ENCODE data around the gene PRXL2A.
"Not testable (repeated sequence)": the region's sequence is repeated elsewhere in the genome, so short reads cannot be mapped to it uniquely, and the experiment has no call there.

Gene PRXL2A, protein sequence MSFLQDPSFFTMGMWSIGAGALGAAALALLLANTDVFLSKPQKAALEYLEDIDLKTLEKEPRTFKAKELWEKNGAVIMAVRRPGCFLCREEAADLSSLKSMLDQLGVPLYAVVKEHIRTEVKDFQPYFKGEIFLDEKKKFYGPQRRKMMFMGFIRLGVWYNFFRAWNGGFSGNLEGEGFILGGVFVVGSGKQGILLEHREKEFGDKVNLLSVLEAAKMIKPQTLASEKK

DNA sequence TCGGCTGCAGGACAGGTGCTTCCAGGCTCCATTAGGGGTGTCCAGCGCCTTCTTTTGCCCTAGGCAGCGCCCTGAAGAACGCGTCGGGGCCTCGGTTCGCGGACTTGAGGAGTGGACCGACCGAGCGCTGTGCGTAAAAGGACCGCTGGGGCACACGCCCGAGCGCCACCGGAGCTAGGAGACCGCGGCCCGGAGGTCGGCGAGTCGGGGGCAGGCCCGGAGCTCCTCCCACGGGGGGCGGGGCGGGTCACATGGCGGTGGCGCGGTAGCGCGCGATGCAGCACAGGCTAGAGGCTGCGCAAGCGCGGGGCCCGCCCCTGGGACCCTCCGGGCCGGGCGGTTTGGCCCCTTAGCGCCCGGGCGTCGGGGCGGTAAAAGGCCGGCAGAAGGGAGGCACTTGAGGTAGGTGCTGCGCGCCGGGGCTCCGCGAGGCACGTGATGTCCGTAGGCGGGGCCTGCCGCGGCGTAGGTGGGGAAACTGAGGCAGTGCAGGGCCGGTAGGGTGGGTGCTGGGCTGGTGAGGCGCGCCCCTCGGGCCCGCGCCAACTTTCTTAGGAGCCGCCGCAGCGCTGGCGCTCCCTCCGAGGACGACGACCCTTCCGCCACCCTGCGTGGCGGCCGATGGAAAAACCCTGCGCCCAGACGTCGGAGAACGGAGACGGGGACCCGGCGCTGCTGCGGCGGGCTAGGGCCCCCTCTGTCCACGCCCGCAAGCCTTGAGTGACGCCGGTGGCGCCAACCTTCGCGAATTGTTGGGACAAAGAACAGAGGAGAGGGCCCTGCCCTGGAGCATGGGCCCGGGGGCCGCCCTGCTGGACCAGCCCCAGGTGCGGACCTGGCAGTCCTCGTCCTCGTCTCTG, at the start of gene PRXL2A:
PRXL2A (plus strand) TSS at position 310 of the 860 bp plus-strand sequence. CDS start 11,917 bp downstream, outside the sequence.
- peak; percentile 86 for DNase-seq (ENCODE audit: low spot score)

DNA sequence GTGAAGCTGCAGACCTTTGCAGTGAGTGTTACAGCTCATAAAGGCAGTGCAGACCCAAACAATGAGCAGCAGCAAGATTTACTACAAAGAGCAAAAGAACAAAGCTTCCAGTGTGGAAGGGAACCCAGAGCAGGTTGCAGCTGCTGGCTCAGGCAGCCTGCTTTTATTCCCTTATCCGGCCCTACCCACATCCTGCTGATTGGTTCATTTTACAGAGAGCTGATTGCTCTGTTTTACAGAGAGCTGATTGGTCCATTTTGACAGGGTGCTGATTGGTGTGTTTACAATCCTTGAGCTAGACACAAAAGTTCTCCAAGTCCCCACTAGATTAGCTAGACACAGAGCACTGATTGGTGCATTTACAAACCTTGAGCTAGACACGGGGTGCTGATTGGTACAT, 49.4 kb upstream of the PRXL2A start:
- not testable (repeated sequence) for DNase-seq (ENCODE audit: low spot score)

DNA sequence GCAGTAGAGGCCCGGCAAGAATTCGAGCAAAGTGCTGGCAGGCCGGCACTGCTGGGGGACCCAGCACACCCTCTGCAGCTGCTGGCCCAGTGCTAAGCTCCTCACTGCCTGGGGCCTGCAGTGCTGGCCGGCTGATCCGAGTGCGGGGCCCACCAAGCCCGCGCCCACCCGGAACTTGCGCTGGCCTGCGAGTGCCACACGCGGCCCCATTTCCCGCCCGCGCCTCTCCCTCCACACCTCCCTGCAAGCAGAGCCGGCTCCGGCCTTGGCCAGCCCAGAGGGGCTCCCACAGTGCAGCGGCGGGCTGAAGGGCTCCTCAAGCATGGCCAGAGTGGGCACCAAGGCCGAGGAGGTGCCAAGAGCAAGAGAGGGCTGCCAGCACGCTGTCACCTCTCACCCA, 48.7 kb upstream of the PRXL2A start:
- no peak for DNase-seq (ENCODE audit: low spot score)

DNA sequence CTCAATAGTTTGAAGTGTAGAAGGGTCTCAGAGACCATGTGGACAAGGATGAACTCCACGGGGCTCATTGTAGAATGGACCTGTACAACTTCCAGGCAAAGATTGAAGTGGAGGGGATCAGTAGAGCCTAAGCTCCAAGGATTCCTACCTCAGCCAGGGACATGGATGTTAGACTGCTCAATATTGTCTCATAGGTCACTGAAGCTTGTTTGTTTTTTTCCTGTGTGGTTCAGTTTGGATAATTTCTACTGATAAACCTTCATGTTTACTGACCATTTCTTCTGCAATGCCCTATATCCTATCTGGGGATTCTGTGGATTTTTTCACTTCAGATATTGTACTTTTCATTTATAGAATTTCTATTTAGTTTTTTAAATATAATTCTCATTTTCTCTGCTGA, 42.8 kb upstream of the PRXL2A start:
- DNase-seq (ENCODE audit: low spot score), result no peak

GRCh38 chr10:80371467-80371866, 36.9 kb upstream of the PRXL2A start:
- no peak for DNase-seq (ENCODE audit: low spot score)

- no peak for DNase-seq (ENCODE audit: low spot score)
Observed at GRCh38 chr10:80372675-80373074, 35.7 kb upstream of the PRXL2A start.

- no peak for DNase-seq (ENCODE audit: low spot score)
Observed at GRCh38 chr10:80373502-80373901, 34.8 kb upstream of the PRXL2A start.

GRCh38 chr10:80379701-80380100, 28.6 kb upstream of the PRXL2A start:
- DNase-seq (ENCODE audit: low spot score), result no peak

DNA sequence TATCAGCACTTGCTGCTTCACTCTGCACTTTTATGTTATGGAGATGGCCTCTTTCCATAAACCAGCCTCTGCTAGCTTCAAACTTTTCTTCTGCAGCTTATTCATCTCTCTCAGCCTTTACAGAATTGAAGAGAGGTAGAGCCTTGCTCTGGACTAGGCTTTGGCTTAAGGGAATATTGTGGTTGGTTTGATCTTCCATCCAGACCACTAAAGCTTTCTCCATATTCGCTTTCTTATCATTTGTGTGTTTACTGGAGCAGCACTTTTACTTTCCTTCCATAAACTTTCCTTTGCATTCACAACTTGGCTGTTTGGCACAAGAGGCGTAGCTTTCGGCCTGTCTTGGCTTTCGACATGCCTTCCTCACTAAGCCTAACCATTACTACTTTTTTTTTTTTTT, 28.2 kb upstream of the PRXL2A start:
- DNase-seq (ENCODE audit: low spot score), result no peak

DNA sequence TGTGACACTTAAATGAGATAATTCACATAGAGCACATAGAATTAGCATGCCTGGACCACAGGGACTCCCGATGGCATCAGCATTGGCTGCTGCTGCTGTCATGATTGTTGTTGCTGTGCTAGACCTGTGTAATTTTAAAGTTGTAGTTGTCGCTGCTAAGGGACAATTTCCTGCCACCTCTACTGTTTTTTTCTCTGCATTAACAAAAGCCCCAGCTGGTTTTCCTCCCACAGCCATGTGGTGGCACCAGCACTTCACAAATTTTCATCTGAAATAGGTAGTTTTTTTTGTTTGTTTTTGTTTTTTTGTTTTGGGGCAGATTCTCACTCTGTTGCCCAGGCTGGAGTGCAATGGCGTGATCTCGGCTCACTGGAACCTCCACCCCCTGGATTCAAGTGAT, 25.4 kb upstream of the PRXL2A start:
- DNase-seq (ENCODE audit: low spot score), result no peak

DNA sequence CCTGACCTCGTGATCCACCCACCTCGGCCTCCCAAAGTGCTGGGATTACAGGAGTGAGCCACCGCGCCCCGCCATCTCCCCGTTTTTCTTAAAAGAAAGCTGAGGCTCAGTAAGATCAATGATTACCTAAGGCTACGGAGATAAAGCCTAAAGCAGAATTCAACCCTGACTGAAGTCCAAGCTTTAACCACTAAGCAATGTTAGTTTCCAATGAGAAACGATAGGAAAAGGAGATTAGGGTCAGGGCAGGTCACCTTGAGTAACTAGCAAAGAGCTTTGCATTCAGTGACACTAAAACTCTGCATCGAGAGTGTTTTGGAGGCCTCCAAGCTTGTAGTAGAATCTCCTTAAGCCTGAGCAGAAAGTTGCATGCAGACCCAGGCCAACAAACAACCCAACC, 17.6 kb upstream of the PRXL2A start:
- DNase-seq (ENCODE audit: low spot score), result no peak

GRCh38 chr10:80392250-80392649, 16.1 kb upstream of the PRXL2A start:
- no peak for DNase-seq (ENCODE audit: low spot score)

- DNase-seq (ENCODE audit: low spot score), result no peak
Observed at GRCh38 chr10:80394358-80394916, 13.9 kb upstream of the PRXL2A start.

GRCh38 chr10:80397014-80397413, 11.3 kb upstream of the PRXL2A start:
- no peak for DNase-seq (ENCODE audit: low spot score)

GRCh38 chr10:80400136-80400804, 8.1 kb upstream of the PRXL2A start:
- DNase-seq (ENCODE audit: low spot score), result no peak

- no peak for DNase-seq (ENCODE audit: low spot score)
Observed at GRCh38 chr10:80405035-80405434, 3.3 kb upstream of the PRXL2A start.

DNA sequence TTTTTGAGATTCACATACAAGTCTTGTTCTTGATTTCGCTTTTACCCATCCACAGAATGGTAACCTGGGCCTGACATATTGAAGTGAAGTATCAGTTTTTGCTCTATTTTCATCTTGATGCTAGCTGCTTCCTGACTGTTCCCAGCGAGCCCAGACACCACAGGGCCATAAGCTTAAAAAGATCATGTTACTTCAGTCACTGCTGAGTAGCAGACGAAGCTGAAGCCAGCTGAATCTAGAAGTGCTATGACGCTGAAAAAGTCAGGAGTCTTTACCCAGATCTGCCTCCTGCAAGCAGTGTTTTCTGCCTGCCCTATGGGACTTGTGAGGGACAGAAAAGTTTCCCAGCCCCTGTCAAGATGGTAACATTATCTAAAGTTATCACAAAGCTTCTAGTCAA, 2.7 kb upstream of the PRXL2A start:
- no peak for DNase-seq (ENCODE audit: low spot score)

DNA sequence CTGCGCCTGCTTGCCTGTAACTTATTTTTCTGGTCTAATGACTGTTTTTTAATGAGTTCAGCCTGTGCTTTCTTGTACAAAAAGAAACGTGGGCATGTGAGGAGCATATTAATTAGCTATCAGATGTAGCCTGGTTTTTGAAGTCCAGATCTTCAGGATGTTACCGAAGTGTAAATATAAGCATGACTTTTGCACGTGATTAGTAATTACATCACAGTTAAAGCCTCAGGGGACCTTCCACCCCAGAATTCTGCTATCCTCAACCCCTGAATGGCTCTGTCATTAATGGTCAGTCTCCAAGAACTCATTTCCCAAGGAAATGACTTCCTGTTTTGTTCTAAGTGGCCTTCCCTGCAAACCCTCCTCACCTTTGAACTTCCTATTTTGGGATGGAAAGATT, 2.1 kb upstream of the PRXL2A start:
- no peak for DNase-seq (ENCODE audit: low spot score)

GRCh38 chr10:80407812-80408241, 524 bp upstream of the PRXL2A start:
- DNase-seq (ENCODE audit: low spot score), result peak; percentile 56

DNA sequence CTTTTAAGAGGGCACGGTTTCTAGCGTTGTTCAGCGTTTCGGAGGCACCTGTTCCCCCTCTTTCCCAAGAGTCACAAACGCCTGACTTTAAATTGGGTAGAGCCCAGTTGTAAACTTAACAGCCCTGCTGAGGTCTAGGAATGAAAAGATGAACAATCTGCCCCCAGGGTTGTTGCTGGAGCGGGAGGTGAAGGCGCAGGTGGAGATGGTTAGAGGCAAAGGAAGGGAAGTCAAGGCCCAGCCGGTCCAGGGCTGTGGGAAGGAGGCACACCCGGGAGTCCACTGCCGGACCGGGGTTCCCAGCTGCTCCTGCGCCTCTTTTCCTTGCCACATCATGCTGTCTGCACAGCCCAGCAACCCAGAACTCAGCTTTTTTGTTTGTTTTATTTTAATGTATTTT, 770 bp downstream of the PRXL2A start:
- no peak for DNase-seq (ENCODE audit: low spot score)

- no peak for DNase-seq (ENCODE audit: low spot score)
Observed at GRCh38 chr10:80410122-80410521, 1.8 kb downstream of the PRXL2A start.

- DNase-seq (ENCODE audit: low spot score), result no peak
Observed at GRCh38 chr10:80410578-80411145, 2.3 kb downstream of the PRXL2A start.
